ENCODE measurements around the gene CMKLR1.

CMKLR1 gene

GRCh38 chr12:108363565-108363964 is 24.5 kb upstream of the CMKLR1 start:
- H3K27ac ChIP-seq (ENCODE audit: low read depth, low read length), result no peak overlapping the region
- H3K4me3 ChIP-seq (ENCODE audit: low read depth in 1 of 2, low read length in 2 of 2), result no peak overlapping the region
- no peaks in the 10 kb centered on the region for H3K27me3 ChIP-seq (ENCODE audit: control insufficient read depth in 1 of 2, insufficient read depth in 2 of 2, low read length in 2 of 2)
- no peak overlapping the region for H3K9ac ChIP-seq (ENCODE audit: low read depth in 1 of 2, low read length in 2 of 2)
- H3K9me3 ChIP-seq (ENCODE audit: control insufficient read depth in 1 of 2, low read length in 2 of 2), result no peaks in the 10 kb centered on the region
- no peaks in the 10 kb centered on the region for H3K36me3 ChIP-seq (ENCODE audit: control insufficient read depth in 1 of 2, insufficient read depth in 2 of 2, low read length in 2 of 2)
- no peaks in the 10 kb centered on the region for H3K4me1 ChIP-seq (ENCODE audit: control insufficient read depth in 1 of 2, insufficient read depth in 2 of 2, low read length in 2 of 2)

DNA sequence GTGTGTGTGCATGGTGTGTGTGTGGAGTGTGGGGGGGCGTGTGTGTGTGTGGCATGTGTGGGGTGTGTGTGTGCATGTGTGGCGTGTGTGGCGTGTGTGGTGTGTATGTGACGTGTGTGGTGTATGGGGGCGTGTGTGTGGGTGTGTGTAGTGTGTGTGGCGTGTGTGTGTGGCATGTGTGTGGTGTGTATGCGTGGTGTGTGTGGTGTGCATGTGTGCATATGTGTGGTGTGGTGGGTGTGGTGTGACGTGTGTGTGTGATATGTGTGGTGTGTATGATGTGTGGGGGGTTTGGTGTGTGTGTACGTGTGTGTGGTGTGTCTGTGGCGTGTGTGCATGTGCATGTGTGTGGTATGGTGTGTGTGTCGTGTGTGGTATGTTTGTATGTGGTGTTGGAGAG is 24.1 kb upstream of the CMKLR1 start:
- Histone ChIP-seq H3K9me3 (ENCODE audit: control insufficient read depth in 1 of 2, low read length in 2 of 2) (no peaks in the 10 kb centered on the region), H3K27ac (ENCODE audit: low read depth, low read length) (no peak overlapping the region), H3K4me1 (ENCODE audit: control insufficient read depth in 1 of 2, insufficient read depth in 2 of 2, low read length in 2 of 2) (no peaks in the 10 kb centered on the region), H3K27me3 (ENCODE audit: control insufficient read depth in 1 of 2, insufficient read depth in 2 of 2, low read length in 2 of 2) (no peaks in the 10 kb centered on the region), H3K36me3 (ENCODE audit: control insufficient read depth in 1 of 2, insufficient read depth in 2 of 2, low read length in 2 of 2) (no peaks in the 10 kb centered on the region), H3K4me3 (ENCODE audit: low read depth in 1 of 2, low read length in 2 of 2) (no peak overlapping the region), H3K9ac (ENCODE audit: low read depth in 1 of 2, low read length in 2 of 2) (no peak overlapping the region)

- Histone ChIP-seq H3K27ac (ENCODE audit: low read depth, low read length) (no peak overlapping the region), H3K4me3 (ENCODE audit: low read depth in 1 of 2, low read length in 2 of 2) (no peak overlapping the region), H3K9ac (ENCODE audit: low read depth in 1 of 2, low read length in 2 of 2) (no peak overlapping the region), H3K27me3 (ENCODE audit: control insufficient read depth in 1 of 2, insufficient read depth in 2 of 2, low read length in 2 of 2) (no peaks in the 10 kb centered on the region), H3K9me3 (ENCODE audit: control insufficient read depth in 1 of 2, low read length in 2 of 2) (no peaks in the 10 kb centered on the region), H3K4me1 (ENCODE audit: control insufficient read depth in 1 of 2, insufficient read depth in 2 of 2, low read length in 2 of 2) (no peaks in the 10 kb centered on the region), H3K36me3 (ENCODE audit: control insufficient read depth in 1 of 2, insufficient read depth in 2 of 2, low read length in 2 of 2) (no peaks in the 10 kb centered on the region)
These were observed 22.5 kb upstream of the CMKLR1 start for GRCh38 chr12:108361606-108362005.

- Histone ChIP-seq H3K9ac (ENCODE audit: low read depth in 1 of 2, low read length in 2 of 2) (no peak overlapping the region), H3K27me3 (ENCODE audit: control insufficient read depth in 1 of 2, insufficient read depth in 2 of 2, low read length in 2 of 2) (no peaks in the 10 kb centered on the region), H3K4me1 (ENCODE audit: control insufficient read depth in 1 of 2, insufficient read depth in 2 of 2, low read length in 2 of 2) (no peaks in the 10 kb centered on the region), H3K27ac (ENCODE audit: low read depth, low read length) (no peak overlapping the region), H3K9me3 (ENCODE audit: control insufficient read depth in 1 of 2, low read length in 2 of 2) (no peaks in the 10 kb centered on the region), H3K36me3 (ENCODE audit: control insufficient read depth in 1 of 2, insufficient read depth in 2 of 2, low read length in 2 of 2) (no peaks in the 10 kb centered on the region), H3K4me3 (ENCODE audit: low read depth in 1 of 2, low read length in 2 of 2) (no peak overlapping the region)
These were observed 21.4 kb upstream of the CMKLR1 start for GRCh38 chr12:108360487-108360886.

GRCh38 chr12:108360057-108360456 is 20.9 kb upstream of the CMKLR1 start:
- Histone ChIP-seq H3K4me3 (ENCODE audit: low read depth in 1 of 2, low read length in 2 of 2) (no peak overlapping the region), H3K27me3 (ENCODE audit: control insufficient read depth in 1 of 2, insufficient read depth in 2 of 2, low read length in 2 of 2) (no peaks in the 10 kb centered on the region), H3K36me3 (ENCODE audit: control insufficient read depth in 1 of 2, insufficient read depth in 2 of 2, low read length in 2 of 2) (no peaks in the 10 kb centered on the region), H3K9ac (ENCODE audit: low read depth in 1 of 2, low read length in 2 of 2) (no peak overlapping the region), H3K9me3 (ENCODE audit: control insufficient read depth in 1 of 2, low read length in 2 of 2) (no peaks in the 10 kb centered on the region), H3K27ac (ENCODE audit: low read depth, low read length) (no peak overlapping the region), H3K4me1 (ENCODE audit: control insufficient read depth in 1 of 2, insufficient read depth in 2 of 2, low read length in 2 of 2) (no peaks in the 10 kb centered on the region)

GRCh38 chr12:108358580-108358965 is 19.5 kb upstream of the CMKLR1 start:
- no peak overlapping the region for H3K9ac ChIP-seq (ENCODE audit: low read depth in 1 of 2, low read length in 2 of 2)
- no peaks in the 10 kb centered on the region for H3K4me1 ChIP-seq (ENCODE audit: control insufficient read depth in 1 of 2, insufficient read depth in 2 of 2, low read length in 2 of 2)
- H3K4me3 ChIP-seq (ENCODE audit: low read depth in 1 of 2, low read length in 2 of 2), result no peak overlapping the region
- H3K27ac ChIP-seq (ENCODE audit: low read depth, low read length), result no peak overlapping the region
- no peaks in the 10 kb centered on the region for H3K36me3 ChIP-seq (ENCODE audit: control insufficient read depth in 1 of 2, insufficient read depth in 2 of 2, low read length in 2 of 2)
- no peaks in the 10 kb centered on the region for H3K9me3 ChIP-seq (ENCODE audit: control insufficient read depth in 1 of 2, low read length in 2 of 2)
- no peaks in the 10 kb centered on the region for H3K27me3 ChIP-seq (ENCODE audit: control insufficient read depth in 1 of 2, insufficient read depth in 2 of 2, low read length in 2 of 2)

DNA sequence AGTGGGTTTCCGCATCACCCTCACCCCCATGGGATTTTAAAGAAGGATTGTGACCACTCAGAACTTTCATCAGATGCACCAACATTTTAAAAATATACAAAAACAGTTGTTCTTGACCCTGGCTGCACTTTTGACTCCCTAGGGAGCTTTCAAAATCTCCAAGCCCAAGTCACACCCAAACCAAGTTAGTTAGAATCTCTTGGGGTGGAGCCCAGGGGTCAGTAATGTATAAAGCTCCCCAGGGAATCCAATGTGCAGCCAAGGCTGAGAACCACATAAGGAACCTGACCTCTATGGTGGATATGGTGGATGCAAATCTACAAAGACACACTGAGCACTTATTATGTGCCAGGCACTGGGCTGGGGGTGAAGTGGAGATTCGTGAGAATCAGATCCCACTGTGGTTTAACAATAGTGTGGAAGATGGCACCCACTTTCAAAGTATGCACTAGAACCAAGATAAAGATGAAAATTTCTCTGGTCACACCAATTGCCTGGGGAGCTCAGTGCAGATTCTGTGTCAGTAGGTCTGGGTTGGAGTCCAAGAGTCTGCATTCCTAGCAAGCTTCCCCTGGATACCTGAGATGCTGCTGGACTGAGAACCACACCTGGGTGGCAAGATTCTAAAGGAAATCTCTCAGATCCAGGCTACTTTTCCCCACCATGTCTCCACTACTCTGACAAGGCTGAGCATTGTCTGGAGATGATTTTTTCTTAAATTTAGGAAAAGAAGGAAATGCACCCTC is 18.9 kb upstream of the CMKLR1 start:
- no peak overlapping the region for H3K9ac ChIP-seq (ENCODE audit: low read depth in 1 of 2, low read length in 2 of 2)
- H3K27ac ChIP-seq (ENCODE audit: low read depth, low read length), result no peak overlapping the region
- no peaks in the 10 kb centered on the region for H3K4me1 ChIP-seq (ENCODE audit: control insufficient read depth in 1 of 2, insufficient read depth in 2 of 2, low read length in 2 of 2)
- no peaks in the 10 kb centered on the region for H3K9me3 ChIP-seq (ENCODE audit: control insufficient read depth in 1 of 2, low read length in 2 of 2)
- H3K36me3 ChIP-seq (ENCODE audit: control insufficient read depth in 1 of 2, insufficient read depth in 2 of 2, low read length in 2 of 2), result no peaks in the 10 kb centered on the region
- H3K4me3 ChIP-seq (ENCODE audit: low read depth in 1 of 2, low read length in 2 of 2), result no peak overlapping the region
- no peaks in the 10 kb centered on the region for H3K27me3 ChIP-seq (ENCODE audit: control insufficient read depth in 1 of 2, insufficient read depth in 2 of 2, low read length in 2 of 2)

GRCh38 chr12:108356835-108357806 is 18.0 kb upstream of the CMKLR1 start:
- H3K9ac ChIP-seq (ENCODE audit: low read depth in 1 of 2, low read length in 2 of 2), result no peak overlapping the region
- no peaks in the 10 kb centered on the region for H3K9me3 ChIP-seq (ENCODE audit: control insufficient read depth in 1 of 2, low read length in 2 of 2)
- no peaks in the 10 kb centered on the region for H3K4me1 ChIP-seq (ENCODE audit: control insufficient read depth in 1 of 2, insufficient read depth in 2 of 2, low read length in 2 of 2)
- no peak overlapping the region for H3K27ac ChIP-seq (ENCODE audit: low read depth, low read length)
- no peaks in the 10 kb centered on the region for H3K27me3 ChIP-seq (ENCODE audit: control insufficient read depth in 1 of 2, insufficient read depth in 2 of 2, low read length in 2 of 2)
- H3K4me3 ChIP-seq (ENCODE audit: low read depth in 1 of 2, low read length in 2 of 2), result no peak overlapping the region
- H3K36me3 ChIP-seq (ENCODE audit: control insufficient read depth in 1 of 2, insufficient read depth in 2 of 2, low read length in 2 of 2), result no peaks in the 10 kb centered on the region

DNA sequence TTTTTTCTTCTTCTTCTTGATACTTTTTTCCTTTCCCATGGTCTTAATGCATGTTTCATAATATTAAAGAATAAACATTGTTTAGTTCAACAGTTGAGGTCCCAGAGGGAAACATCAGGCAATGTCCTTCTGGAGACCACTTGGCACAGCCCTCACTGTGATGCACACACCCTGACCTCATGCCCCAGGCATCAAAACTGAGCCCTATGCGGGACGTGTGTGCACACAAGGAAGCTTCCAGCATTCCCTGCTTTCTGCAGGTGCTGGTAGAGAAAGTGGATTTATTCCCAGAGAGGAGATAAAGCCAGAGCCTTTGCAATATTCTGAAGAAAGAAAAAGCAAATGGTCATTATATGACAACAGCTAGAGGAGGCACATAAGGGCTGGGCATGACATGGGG is 16.0 kb upstream of the CMKLR1 start:
- H3K9ac ChIP-seq (ENCODE audit: low read depth in 1 of 2, low read length in 2 of 2), result no peak overlapping the region
- H3K27ac ChIP-seq (ENCODE audit: low read depth, low read length), result no peak overlapping the region
- H3K9me3 ChIP-seq (ENCODE audit: control insufficient read depth in 1 of 2, low read length in 2 of 2), result no peaks in the 10 kb centered on the region
- no peaks in the 10 kb centered on the region for H3K27me3 ChIP-seq (ENCODE audit: control insufficient read depth in 1 of 2, insufficient read depth in 2 of 2, low read length in 2 of 2)
- no peaks in the 10 kb centered on the region for H3K36me3 ChIP-seq (ENCODE audit: control insufficient read depth in 1 of 2, insufficient read depth in 2 of 2, low read length in 2 of 2)
- no peak overlapping the region for H3K4me3 ChIP-seq (ENCODE audit: low read depth in 1 of 2, low read length in 2 of 2)
- H3K4me1 ChIP-seq (ENCODE audit: control insufficient read depth in 1 of 2, insufficient read depth in 2 of 2, low read length in 2 of 2), result no peaks in the 10 kb centered on the region

DNA sequence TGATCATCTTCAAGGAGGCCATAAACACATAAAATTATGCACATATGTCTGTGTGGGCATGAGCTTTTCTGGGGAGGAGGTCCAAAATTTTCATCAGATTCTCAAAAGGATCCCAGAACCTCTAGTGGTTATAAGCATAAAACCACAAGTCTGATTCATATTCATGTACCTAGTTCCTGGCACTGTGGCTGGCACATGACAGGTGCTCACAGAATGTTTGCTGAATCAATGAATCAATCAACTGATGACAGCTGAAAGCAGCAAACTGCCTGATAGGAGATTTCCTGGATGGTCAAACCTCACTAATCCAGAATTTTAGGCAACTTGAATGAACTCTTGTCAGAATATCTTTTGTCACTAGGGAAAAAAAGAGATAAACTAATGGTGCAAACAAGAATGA is 13.5 kb upstream of the CMKLR1 start:
- Histone ChIP-seq H3K4me1 (ENCODE audit: control insufficient read depth in 1 of 2, insufficient read depth in 2 of 2, low read length in 2 of 2) (no peaks in the 10 kb centered on the region), H3K9me3 (ENCODE audit: control insufficient read depth in 1 of 2, low read length in 2 of 2) (no peaks in the 10 kb centered on the region), H3K27me3 (ENCODE audit: control insufficient read depth in 1 of 2, insufficient read depth in 2 of 2, low read length in 2 of 2) (no peaks in the 10 kb centered on the region), H3K9ac (ENCODE audit: low read depth in 1 of 2, low read length in 2 of 2) (no peak overlapping the region), H3K36me3 (ENCODE audit: control insufficient read depth in 1 of 2, insufficient read depth in 2 of 2, low read length in 2 of 2) (no peaks in the 10 kb centered on the region), H3K27ac (ENCODE audit: low read depth, low read length) (no peak overlapping the region), H3K4me3 (ENCODE audit: low read depth in 1 of 2, low read length in 2 of 2) (no peak overlapping the region)

Data from duodenal mucosa (tissue), 2 donors.